Trophoblast cell (in vitro differentiated cells and primary cell): ENCODE measurements around the gene LRRFIP1.
"Not testable (repeated sequence)": the region's sequence is repeated elsewhere in the genome, so short reads cannot be mapped to it uniquely, and the experiment has no call there.

Experiments used
- DNase-seq, 2 donors: peaks; one replicate each; pipeline ENCODE4 v3.0.0-alpha.2; 2016
- H2AFZ ChIP-seq: 2 replicates; pipeline ENCODE4 v1.6.1; 2013; ENCODE audit warnings: low read length, moderate library complexity, mild to moderate bottlenecking; ENCODE audit not compliant: insufficient read depth, poor library complexity
- H2AK5ac ChIP-seq: 2 replicates; pipeline ENCODE4 v1.6.1; 2013; ENCODE audit warnings: mild to moderate bottlenecking, low read length
- H2BK120ac ChIP-seq: 2 replicates; pipeline ENCODE4 v1.6.1; 2013; ENCODE audit warnings: low read length, mild to moderate bottlenecking, moderate library complexity; ENCODE audit not compliant: insufficient read depth, poor library complexity
- H2BK12ac ChIP-seq: 2 replicates; pipeline ENCODE4 v1.6.1; 2013; ENCODE audit warnings: mild to moderate bottlenecking, low read length, moderate library complexity
- H2BK5ac ChIP-seq: 2 replicates; pipeline ENCODE4 v1.6.1; 2013; ENCODE audit warnings: low read length, low read depth, moderate library complexity, mild to moderate bottlenecking; ENCODE audit not compliant: poor library complexity
- H3K14ac ChIP-seq: 2 replicates; pipeline ENCODE4 v1.6.1; 2013; ENCODE audit warnings: mild to moderate bottlenecking, low read length
- H3K18ac ChIP-seq: 2 replicates; pipeline ENCODE4 v1.6.1; 2013; ENCODE audit warnings: mild to moderate bottlenecking, low read length
- H3K23ac ChIP-seq: 2 replicates; pipeline ENCODE4 v1.6.1; 2013; ENCODE audit warnings: low read length
- H3K27ac ChIP-seq: 2 replicates; pipeline ENCODE4 v1.5.1; 2013; ENCODE audit warnings: low read depth, mild to moderate bottlenecking, inconsistent platforms, low read length, moderate library complexity
- H3K27me3 ChIP-seq: 2 replicates; pipeline ENCODE4 v1.6.1; 2013; ENCODE audit warnings: inconsistent platforms, mild to moderate bottlenecking, low read length, moderate library complexity; ENCODE audit not compliant: insufficient read depth
- H3K36me3 ChIP-seq, 2 experiments: 1 replicate in 1 of 2; 2 replicates in 1 of 2; pipeline ENCODE4 v1.6.1; 2013; ENCODE audit warnings: low read length in 2 of 2, mild to moderate bottlenecking in 2 of 2, moderate library complexity in 1 of 2; ENCODE audit not compliant: insufficient read depth in 2 of 2, control insufficient read depth in 1 of 2
- H3K4ac ChIP-seq: 2 replicates; pipeline ENCODE4 v1.6.1; 2013; ENCODE audit warnings: low read depth, mild to moderate bottlenecking, low read length, moderate library complexity
- H3K4me1 ChIP-seq, 2 experiments: 1 replicate in 1 of 2; 2 replicates in 1 of 2; pipeline ENCODE4 v1.6.1; 2013; ENCODE audit warnings: low read length in 2 of 2, mild to moderate bottlenecking in 2 of 2, moderate library complexity in 1 of 2; ENCODE audit not compliant: insufficient read depth in 2 of 2, control insufficient read depth in 1 of 2
- H3K4me2 ChIP-seq: 2 replicates; pipeline ENCODE4 v1.6.1; 2013; ENCODE audit warnings: inconsistent platforms, mild to moderate bottlenecking, low read length, moderate library complexity
- H3K4me3 ChIP-seq: 2 replicates; pipeline ENCODE4 v1.5.1; 2013; ENCODE audit warnings: mild to moderate bottlenecking, low read depth, low read length, inconsistent platforms
- H3K79me1 ChIP-seq: one replicate; pipeline ENCODE4 v1.6.1; 2013; ENCODE audit warnings: low read length
- H3K79me2 ChIP-seq: 2 replicates; pipeline ENCODE4 v1.6.1; 2013; ENCODE audit warnings: low read length, mild to moderate bottlenecking; ENCODE audit not compliant: control insufficient read depth, insufficient read depth, poor library complexity
- H3K9ac ChIP-seq: 2 replicates; pipeline ENCODE4 v1.6.1; 2013; ENCODE audit warnings: mild to moderate bottlenecking, low read length
- H3K9me3 ChIP-seq: 2 replicates; pipeline ENCODE4 v1.6.1; 2013; ENCODE audit warnings: low read depth, mild to moderate bottlenecking, control low read depth, inconsistent platforms, low read length; ENCODE audit not compliant: insufficient read depth
- H4K12ac ChIP-seq: 2 replicates; pipeline ENCODE4 v1.6.1; 2013; ENCODE audit warnings: low read depth, mild to moderate bottlenecking, low read length, moderate library complexity
- H4K8ac ChIP-seq: 2 replicates; pipeline ENCODE4 v1.6.1; 2013; ENCODE audit warnings: low read depth, mild to moderate bottlenecking, low read length, moderate library complexity
- H4K91ac ChIP-seq: one replicate; pipeline ENCODE4 v1.6.1; 2013; ENCODE audit warnings: low read depth, mild to moderate bottlenecking, low read length, moderate library complexity
- WGBS: extraction: QIAGEN DNeasy Blood & Tissue Kit; methylation state at CpG from one replicate; pipeline ENCODE4 v1.1.7; 2013; ENCODE audit warnings: missing lambda C conversion rate; ENCODE audit not compliant: insufficient read length, insufficient coverage; ENCODE audit errors: extremely low coverage; 5-methylcytosine and 5-hydroxymethylcytosine counted together

The LRRFIP1 gene

DNA sequence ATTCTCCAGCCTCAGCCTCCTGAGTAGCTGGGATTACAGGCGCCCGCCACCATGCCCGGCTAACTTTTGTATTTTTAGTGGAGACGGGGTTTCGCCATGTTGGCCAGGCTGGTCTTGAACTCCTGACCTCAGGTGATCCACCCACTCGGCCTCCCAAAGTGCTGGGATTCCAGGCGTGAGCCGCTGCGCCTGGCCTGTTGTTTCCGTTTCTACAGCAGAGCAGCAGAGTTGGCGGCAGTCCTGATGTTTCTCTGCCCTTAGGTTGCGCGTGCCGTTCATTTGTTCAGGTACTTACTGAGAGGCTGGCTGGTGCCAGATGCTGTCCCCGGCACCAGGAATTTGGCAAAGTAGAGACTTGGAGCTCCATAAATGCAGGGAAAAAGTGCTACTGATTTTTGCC is 123.1 kb downstream of the LRRFIP1 start:
- not testable (repeated sequence) for H2BK5ac ChIP-seq, H3K9me3 ChIP-seq, H3K14ac ChIP-seq, H2AFZ ChIP-seq, H4K91ac ChIP-seq, DNase-seq, H3K4me3 ChIP-seq, H2BK120ac ChIP-seq, H3K23ac ChIP-seq, H3K18ac ChIP-seq, H3K27me3 ChIP-seq, H3K4ac ChIP-seq, H3K4me2 ChIP-seq, H4K12ac ChIP-seq, H4K8ac ChIP-seq, H2BK12ac ChIP-seq, H3K27ac ChIP-seq, H3K79me2 ChIP-seq, H3K4me1 ChIP-seq, H2AK5ac ChIP-seq, H3K9ac ChIP-seq, H3K79me1 ChIP-seq
- no CpG with 5 or more reads among the region's 15 CpGs for WGBS
- H3K36me3 ChIP-seq, result peaks cover 27 to 33% of the 10 kb centered on the region in 2 experiments

DNA sequence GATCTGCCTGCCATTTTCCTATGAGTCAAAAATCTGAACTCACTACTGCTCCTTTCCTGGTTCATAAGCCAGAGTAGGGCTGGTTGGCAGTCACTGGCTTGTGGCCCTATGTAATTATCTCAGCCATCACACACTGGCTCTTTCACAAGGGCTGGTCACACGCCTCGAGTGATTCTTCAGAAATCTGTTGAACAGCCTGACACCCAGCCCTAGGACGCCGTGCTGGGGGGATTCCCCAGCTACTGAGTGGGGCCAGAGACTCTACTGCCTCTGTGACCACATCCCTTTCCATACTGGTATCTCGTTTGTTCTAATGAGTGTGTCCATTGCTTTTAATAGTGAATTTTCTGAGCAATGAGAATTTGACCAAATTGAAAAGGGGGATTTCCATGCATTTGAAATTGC is 125.4 kb downstream of the LRRFIP1 start:
- H3K23ac ChIP-seq, result no peak overlapping the region
- H4K8ac ChIP-seq, result no peak overlapping the region
- H3K27ac ChIP-seq, result no peak overlapping the region
- no peak overlapping the region for H3K9ac ChIP-seq
- H2AK5ac ChIP-seq, result no peak overlapping the region
- no peak overlapping the region for H4K12ac ChIP-seq
- H2BK12ac ChIP-seq, result no peak overlapping the region
- peak in 1 of 2 donors; percentile 52 for DNase-seq
- H3K14ac ChIP-seq, result no peak overlapping the region
- H3K36me3 ChIP-seq, result peaks cover 27 to 37% of the 10 kb centered on the region in 2 experiments
- H3K4me3 ChIP-seq, result no peak overlapping the region
- no peak overlapping the region for H2BK5ac ChIP-seq
- H3K79me1 ChIP-seq, result no peaks in the 10 kb centered on the region
- H3K79me2 ChIP-seq, result no peaks in the 10 kb centered on the region
- no peaks in the 10 kb centered on the region for H3K9me3 ChIP-seq
- no peaks in the 10 kb centered on the region for H3K27me3 ChIP-seq
- H2AFZ ChIP-seq, result no peak overlapping the region
- H4K91ac ChIP-seq, result no peak overlapping the region
- no peak overlapping the region for H3K4ac ChIP-seq
- no peak overlapping the region for H3K18ac ChIP-seq
- H3K4me1 ChIP-seq, result no peaks in the 10 kb centered on the region
- WGBS, result no CpG with 5 or more reads among the region's 5 CpGs
- H2BK120ac ChIP-seq, result no peak overlapping the region
- no peak overlapping the region for H3K4me2 ChIP-seq

DNA sequence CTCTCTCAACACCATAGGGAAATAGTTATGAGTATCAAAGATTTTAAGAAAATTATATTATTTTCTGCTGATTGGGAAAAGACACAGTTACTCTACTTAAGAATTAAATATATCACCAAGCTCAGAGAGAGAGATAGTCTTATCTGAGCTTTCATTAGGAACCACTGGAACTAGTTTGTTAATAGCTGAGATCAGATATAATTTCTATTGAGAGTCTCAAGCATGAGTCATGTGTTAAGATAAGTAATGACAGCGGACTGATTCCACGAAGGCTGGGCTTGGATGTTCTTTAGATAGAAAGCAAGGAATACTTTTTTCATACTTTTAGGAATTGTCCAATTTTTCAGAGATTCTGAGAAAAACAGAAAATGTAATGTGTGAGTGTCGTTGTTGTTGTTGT is 126.8 kb downstream of the LRRFIP1 start:
- Histone ChIP-seq H3K79me2 (no peaks in the 10 kb centered on the region), H3K4me2 (no peak overlapping the region), H3K4ac (no peak overlapping the region), H3K9ac (no peak overlapping the region), H4K8ac (no peak overlapping the region), H3K9me3 (no peaks in the 10 kb centered on the region), H3K4me3 (no peak overlapping the region), H3K27me3 (no peaks in the 10 kb centered on the region), H3K27ac (no peak overlapping the region), H2BK120ac (no peak overlapping the region), H3K4me1 (no peaks in the 10 kb centered on the region), H2AK5ac (no peak overlapping the region), H3K14ac (no peak overlapping the region), H2AFZ (no peak overlapping the region), H2BK5ac (no peak overlapping the region), H3K23ac (no peak overlapping the region), H3K79me1 (no peaks in the 10 kb centered on the region), H3K18ac (no peak overlapping the region), H2BK12ac (no peak overlapping the region), H3K36me3 (peaks cover 25 to 37% of the 10 kb centered on the region in 2 experiments), H4K12ac (no peak overlapping the region), H4K91ac (no peak overlapping the region)
- peak in 1 of 2 donors; percentile 40 for DNase-seq
- no CpG with 5 or more reads among the region's 3 CpGs for WGBS

DNA sequence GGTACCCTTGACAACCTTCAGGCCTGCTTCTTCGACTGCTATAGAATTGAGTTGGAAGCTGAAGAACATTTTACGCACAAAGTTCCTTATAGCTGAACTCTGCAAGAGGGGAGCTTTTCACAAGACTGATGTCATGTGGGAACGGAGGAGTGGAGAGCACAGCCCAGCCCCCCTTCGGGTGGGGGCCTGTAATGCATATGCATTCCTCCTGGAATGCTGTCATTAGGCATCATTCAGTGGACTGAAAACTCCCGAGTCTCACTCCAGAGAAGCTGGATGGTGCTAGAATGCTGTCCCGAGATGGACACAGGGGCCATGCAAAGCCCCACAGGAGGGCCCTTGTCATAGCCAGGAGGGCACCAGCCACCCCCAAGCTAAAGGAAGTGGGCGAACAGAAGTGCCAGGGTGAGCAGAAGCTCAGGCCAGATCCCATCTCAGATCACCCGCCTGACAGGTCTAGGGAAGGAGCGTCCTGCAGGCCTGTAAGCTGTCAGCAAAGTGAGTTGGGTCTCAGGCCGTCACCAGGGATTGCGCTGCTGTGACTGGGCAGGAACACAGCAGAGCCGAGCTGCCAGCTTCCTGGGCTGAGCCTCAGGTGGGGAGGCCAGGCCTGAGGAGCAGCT is 127.3 kb downstream of the LRRFIP1 start:
- Histone ChIP-seq H3K4me2 (no peak overlapping the region), H3K9me3 (no peaks in the 10 kb centered on the region), H3K23ac (no peak overlapping the region), H2BK120ac (no peak overlapping the region), H3K27me3 (no peaks in the 10 kb centered on the region), H3K18ac (no peak overlapping the region), H2AFZ (no peak overlapping the region), H3K9ac (no peak overlapping the region), H3K4ac (no peak overlapping the region), H3K79me1 (no peaks in the 10 kb centered on the region), H3K4me1 (no peaks in the 10 kb centered on the region), H4K91ac (no peak overlapping the region), H3K14ac (no peak overlapping the region), H3K36me3 (peaks cover 26 to 37% of the 10 kb centered on the region in 2 experiments), H3K79me2 (no peaks in the 10 kb centered on the region), H4K12ac (no peak overlapping the region), H3K4me3 (no peak overlapping the region), H2BK12ac (no peak overlapping the region), H2AK5ac (no peak overlapping the region), H2BK5ac (no peak overlapping the region), H4K8ac (no peak overlapping the region), H3K27ac (no peak overlapping the region)
- WGBS, result no CpG with 5 or more reads among the region's 12 CpGs
- no peak for DNase-seq
